ENCODE data around the gene GPS1. TPM values are rescaled to one million over a fixed set of nuclear protein-coding genes. Genes with fewer than 3 reads are reported as not detected.

The GPS1 gene
- total and polyA plus RNA-seq, 9 of the 15 experiments (the other 6 are each of a cell fraction or from before 2014, with no cell fraction given) = 3.1 to 167 (median 69.9) TPM

DNA sequence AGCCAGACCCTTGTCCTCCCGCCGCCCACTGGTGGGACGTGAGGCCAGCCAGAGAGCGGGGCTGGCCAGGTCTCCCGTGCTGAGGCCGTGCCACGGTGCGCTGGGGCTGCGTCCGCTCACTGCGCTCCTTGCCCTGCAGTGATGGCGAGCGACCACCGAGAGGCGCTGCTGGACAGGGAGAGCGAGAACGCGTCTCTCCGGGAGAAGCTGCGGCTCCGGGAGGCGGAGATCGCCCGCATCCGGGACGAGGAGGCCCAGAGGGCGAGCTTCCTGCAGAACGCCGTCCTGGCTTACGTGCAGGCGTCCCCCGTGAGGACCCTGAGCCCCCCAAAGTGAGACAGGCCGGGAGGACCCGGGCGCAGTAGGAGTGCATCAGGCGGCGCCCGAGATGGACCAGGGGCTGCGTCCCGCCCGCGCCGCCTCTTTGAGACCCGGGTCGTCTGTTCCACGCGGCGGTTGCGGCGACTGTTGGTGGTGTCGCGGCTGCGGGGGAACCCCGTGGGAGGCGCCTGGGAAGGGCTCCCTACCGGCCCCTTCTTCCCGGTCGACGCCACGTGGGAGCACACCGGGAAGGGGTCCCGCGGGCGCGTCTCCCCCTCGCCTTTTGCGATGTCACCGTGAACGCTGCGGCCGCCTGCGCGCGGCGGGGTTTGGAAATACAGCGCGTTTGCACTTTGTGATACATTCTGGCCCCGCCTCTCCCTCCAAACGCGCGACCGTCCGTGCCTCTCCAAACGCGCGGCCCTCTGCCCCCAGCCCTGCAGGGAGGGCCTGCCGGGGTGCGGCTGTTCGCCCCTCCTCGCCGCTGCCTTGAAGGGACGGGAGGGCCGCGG, 21.0 kb upstream of the GPS1 start (continued):
- peak; percentile 83 for TF ChIP-seq SP1 (CRISPR knock-in tag; IDR thresholded peaks at IDR 0.05)
- TF ChIP-seq MIER1 (IDR thresholded peaks at IDR 0.05; ENCODE audit: low read depth) = no peak
- 0 out of 2 replicates have a peak, but pooled peaks have one; percentile 34 for TF ChIP-seq ZNF76 (CRISPR knock-in tag; IDR thresholded peaks at IDR 0.05; ENCODE audit: borderline replicate concordance)
- no peak for TF ChIP-seq ZNF354B (CRISPR knock-in tag; IDR thresholded peaks at IDR 0.05)
- TF ChIP-seq CTCF (IDR thresholded peaks at IDR 0.05 in 2 of 3, conservative IDR thresholded peaks at IDR 0.05 in 1 of 3; ENCODE audit: insufficient read depth in 2 of 3, low read depth in 1 of 3, low read length in 3 of 3) = peak; percentile 90 to 95 (median 94)
- TF ChIP-seq GABPB2 (CRISPR knock-in tag; conservative IDR thresholded peaks at IDR 0.05) = no peak
- peak; percentile 35; the same call in 1 of the 2 replicates for TF ChIP-seq PHF8 (IDR thresholded peaks at IDR 0.05; ENCODE audit: borderline replicate concordance, low read length)
- TF ChIP-seq CREB3 (tag; conservative IDR thresholded peaks at IDR 0.05; ENCODE audit: low read depth) = no peak
- TF ChIP-seq GATAD2B (IDR thresholded peaks at IDR 0.05; ENCODE audit: borderline replicate concordance) = no peak; the same call in 1 of the 2 replicates
- TF ChIP-seq XRCC4 (IDR thresholded peaks at IDR 0.05; ENCODE audit: extremely low read depth, insufficient read depth, insufficient read length) = no peak
- 0 out of 2 replicates have a peak, but pooled peaks have one; percentile 56 for TF ChIP-seq E2F1 (CRISPR knock-in tag; IDR thresholded peaks at IDR 0.05)
- peak; percentile 46; the same call in 1 of the 2 replicates for TF ChIP-seq NBN (IDR thresholded peaks at IDR 0.05; ENCODE audit: low read depth)
- TF ChIP-seq, protein P1, sequence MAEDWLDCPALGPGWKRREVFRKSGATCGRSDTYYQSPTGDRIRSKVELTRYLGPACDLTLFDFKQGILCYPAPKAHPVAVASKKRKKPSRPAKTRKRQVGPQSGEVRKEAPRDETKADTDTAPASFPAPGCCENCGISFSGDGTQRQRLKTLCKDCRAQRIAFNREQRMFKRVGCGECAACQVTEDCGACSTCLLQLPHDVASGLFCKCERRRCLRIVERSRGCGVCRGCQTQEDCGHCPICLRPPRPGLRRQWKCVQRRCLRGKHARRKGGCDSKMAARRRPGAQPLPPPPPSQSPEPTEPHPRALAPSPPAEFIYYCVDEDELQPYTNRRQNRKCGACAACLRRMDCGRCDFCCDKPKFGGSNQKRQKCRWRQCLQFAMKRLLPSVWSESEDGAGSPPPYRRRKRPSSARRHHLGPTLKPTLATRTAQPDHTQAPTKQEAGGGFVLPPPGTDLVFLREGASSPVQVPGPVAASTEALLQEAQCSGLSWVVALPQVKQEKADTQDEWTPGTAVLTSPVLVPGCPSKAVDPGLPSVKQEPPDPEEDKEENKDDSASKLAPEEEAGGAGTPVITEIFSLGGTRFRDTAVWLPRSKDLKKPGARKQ (CRISPR knock-in tag; IDR thresholded peaks at IDR 0.05) = no peak
- no peak for TF ChIP-seq KDM5B (IDR thresholded peaks at IDR 0.05; ENCODE audit: insufficient replicate concordance, low read depth, low read length)
- TF ChIP-seq, protein P2, sequence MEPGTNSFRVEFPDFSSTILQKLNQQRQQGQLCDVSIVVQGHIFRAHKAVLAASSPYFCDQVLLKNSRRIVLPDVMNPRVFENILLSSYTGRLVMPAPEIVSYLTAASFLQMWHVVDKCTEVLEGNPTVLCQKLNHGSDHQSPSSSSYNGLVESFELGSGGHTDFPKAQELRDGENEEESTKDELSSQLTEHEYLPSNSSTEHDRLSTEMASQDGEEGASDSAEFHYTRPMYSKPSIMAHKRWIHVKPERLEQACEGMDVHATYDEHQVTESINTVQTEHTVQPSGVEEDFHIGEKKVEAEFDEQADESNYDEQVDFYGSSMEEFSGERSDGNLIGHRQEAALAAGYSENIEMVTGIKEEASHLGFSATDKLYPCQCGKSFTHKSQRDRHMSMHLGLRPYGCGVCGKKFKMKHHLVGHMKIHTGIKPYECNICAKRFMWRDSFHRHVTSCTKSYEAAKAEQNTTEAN (CRISPR knock-in tag; IDR thresholded peaks at IDR 0.05) = no peak; the same call in 1 of the 2 replicates
- TF ChIP-seq HNRNPL (IDR thresholded peaks at IDR 0.05; ENCODE audit: low read depth, low read length) = 0 out of 2 replicates have a peak, but pooled peaks have one; percentile 10
- TF ChIP-seq ZBTB26 (CRISPR knock-in tag; IDR thresholded peaks at IDR 0.05) = no peak

Data from K562 (cell line).